IMR-90 (cell line): ENCODE measurements around the gene EDARADD. TPM values are rescaled to one million over a fixed set of nuclear protein-coding genes. Genes with fewer than 3 reads are reported as not detected.

Source experiments
- ATAC-seq: fragments of 200-7000 bp; cut with Tn5 transposase; 2 replicates; pipeline ENCODE4 v1.9.1; 2020; ENCODE audit warnings: low read depth, mild to moderate bottlenecking, moderate library complexity
- BruUV-seq: library from RNA; stranded (reverse); fragments of 400-500 nt; replicated peaks from 2 replicates; lab custom pipeline; 2021; lab: Mats Ljungman, UMichigan
- CTCF ChIA-PET: fragments of 300-600 bp; formaldehyde crosslinking; extraction: SDS; loops from one replicate; lab custom pipeline; 2021; ENCODE audit warnings: antibody characterized with exemption; lab: Yijun Ruan, JAX
- POLR2A ChIA-PET: fragments of 300-600 bp; sonication (Branson Sonifier 250); formaldehyde crosslinking; loops from one replicate; lab custom pipeline; 2022; ENCODE audit warnings: antibody characterized with exemption; ENCODE audit not compliant: unreplicated experiment; lab: Charles Lee
- DNase-seq: peaks from one replicate; pipeline ENCODE4 v3.0.0; 2013
- H2AFZ ChIP-seq: replicated peaks from 2 replicates; pipeline ENCODE3; 2013; ENCODE audit warnings: low read length, mild to moderate bottlenecking; ENCODE audit not compliant: poor library complexity
- H2AK5ac ChIP-seq: 2 replicates; pipeline ENCODE4 v1.6.1; 2013; ENCODE audit warnings: low read depth, low read length, inconsistent platforms
- H2AK9ac ChIP-seq: replicated peaks from 2 replicates; pipeline ENCODE3; 2013; ENCODE audit warnings: mild to moderate bottlenecking, low read depth, low read length, moderate library complexity; ENCODE audit not compliant: poor library complexity
- H2BK120ac ChIP-seq: 2 replicates; pipeline ENCODE4 v1.6.1; 2013; ENCODE audit warnings: low read depth, low read length, inconsistent platforms
- H2BK15ac ChIP-seq: 3 replicates; pipeline ENCODE4 v1.6.1; 2013; ENCODE audit warnings: low read depth, low read length, inconsistent platforms
- H2BK20ac ChIP-seq: 2 replicates; pipeline ENCODE4 v1.6.1; 2013; ENCODE audit warnings: low read depth, mild to moderate bottlenecking, inconsistent platforms, low read length, moderate library complexity
- H2BK5ac ChIP-seq: 2 replicates; pipeline ENCODE4 v1.6.1; 2013; ENCODE audit warnings: mild to moderate bottlenecking, low read depth, low read length, inconsistent platforms; ENCODE audit not compliant: poor library complexity, severe bottlenecking
- H3K14ac ChIP-seq: replicated peaks from 2 replicates; pipeline ENCODE4 v1.6.1; 2013; ENCODE audit warnings: low read depth, low read length, inconsistent platforms
- H3K18ac ChIP-seq: 2 replicates; pipeline ENCODE4 v1.6.1; 2013; ENCODE audit warnings: low read depth, low read length, control low read depth
- H3K23ac ChIP-seq: 2 replicates; pipeline ENCODE4 v1.6.1; 2013; ENCODE audit warnings: low read depth, low read length, inconsistent platforms
- H3K27ac ChIP-seq: 2 replicates; pipeline ENCODE4 v1.5.1; 2013; ENCODE audit warnings: mild to moderate bottlenecking, control low read depth, low read length; ENCODE audit not compliant: insufficient read depth
- H3K27me3 ChIP-seq: 2 replicates; pipeline ENCODE4 v1.6.1; 2013; ENCODE audit warnings: low read length; ENCODE audit not compliant: control insufficient read depth, insufficient read depth
- H3K36me3 ChIP-seq: 2 replicates; pipeline ENCODE4 v1.6.1; 2013; ENCODE audit warnings: low read length, mixed read lengths; ENCODE audit not compliant: control insufficient read depth, insufficient read depth
- H3K4ac ChIP-seq: 2 replicates; pipeline ENCODE4 v1.6.1; 2013; ENCODE audit warnings: low read depth, low read length, inconsistent platforms
- H3K4me1 ChIP-seq: 2 replicates; pipeline ENCODE4 v1.6.1; 2013; ENCODE audit warnings: low read length, mixed read lengths; ENCODE audit not compliant: control insufficient read depth, insufficient read depth
- H3K4me2 ChIP-seq: 2 replicates; pipeline ENCODE4 v1.6.1; 2013; ENCODE audit warnings: low read depth, mild to moderate bottlenecking, control low read depth, low read length, moderate library complexity
- H3K4me3 ChIP-seq: 2 replicates; pipeline ENCODE4 v1.5.1; 2013; ENCODE audit warnings: low read depth, mild to moderate bottlenecking, control low read depth, low read length, moderate library complexity; ENCODE audit not compliant: insufficient read depth
- H3K56ac ChIP-seq: 2 replicates; pipeline ENCODE4 v1.6.1; 2013; ENCODE audit warnings: low read length, inconsistent platforms; ENCODE audit not compliant: insufficient read depth; ENCODE audit errors: extremely low read depth
- H3K79me1 ChIP-seq, 2 experiments: 2 replicates each; pipeline ENCODE4 v1.6.1; 2013; ENCODE audit warnings: low read length in 2 of 2, inconsistent platforms in 1 of 2, low read depth in 1 of 2
- H3K9ac ChIP-seq: 2 replicates; pipeline ENCODE4 v1.6.1; 2013; ENCODE audit warnings: low read depth, low read length, control low read depth
- H3K9me1 ChIP-seq: 2 replicates; pipeline ENCODE4 v1.6.1; 2013; ENCODE audit warnings: low read length, inconsistent platforms; ENCODE audit not compliant: insufficient read depth
- H3K9me3 ChIP-seq: 2 replicates; pipeline ENCODE4 v1.6.1; 2013; ENCODE audit warnings: low read length; ENCODE audit not compliant: control insufficient read depth, insufficient read depth
- H4K20me1 ChIP-seq: 2 replicates; pipeline ENCODE4 v1.6.1; 2013; ENCODE audit warnings: low read length, inconsistent platforms; ENCODE audit not compliant: insufficient read depth
- H4K5ac ChIP-seq: 2 replicates; pipeline ENCODE4 v1.6.1; 2013; ENCODE audit warnings: mild to moderate bottlenecking, low read depth, low read length, control low read depth
- H4K8ac ChIP-seq, 2 experiments: 2 replicates each; pipeline ENCODE4 v1.6.1; 2013; ENCODE audit warnings: low read depth in 2 of 2, low read length in 2 of 2, control low read depth in 1 of 2, inconsistent platforms in 1 of 2
- H4K91ac ChIP-seq: 2 replicates; pipeline ENCODE4 v1.6.1; 2013; ENCODE audit warnings: low read depth, low read length, inconsistent platforms; ENCODE audit not compliant: insufficient read depth
- BHLHE40 ChIP-seq: fragments of 150-350 bp; IDR thresholded peaks from 2 replicates; pipeline ENCODE4 v1.6.1; 2016; ENCODE audit warnings: mild to moderate bottlenecking, low read depth, low read length
- CEBPB ChIP-seq: IDR thresholded peaks from 2 replicates; pipeline ENCODE4 v1.6.1; 2012; ENCODE audit warnings: low read depth, low read length, improper control_type of control experiment
- CTCF ChIP-seq: conservative IDR thresholded peaks from 2 replicates; pipeline ENCODE4 v1.5.1; 2012; ENCODE audit warnings: mild to moderate bottlenecking, low read depth, low read length, improper control_type of control experiment
- MAFK ChIP-seq: IDR thresholded peaks from 2 replicates; pipeline ENCODE4 v1.6.1; 2012; ENCODE audit warnings: low read depth, low read length, improper control_type of control experiment
- MXI1 ChIP-seq: IDR thresholded peaks from 2 replicates; pipeline ENCODE4 v1.6.1; 2012; ENCODE audit warnings: low read depth, mild to moderate bottlenecking, low read length, moderate library complexity, borderline replicate concordance
- NFE2L2 ChIP-seq: fragments of 150-350 bp; IDR thresholded peaks from 2 replicates; pipeline ENCODE4 v1.6.1; 2016; ENCODE audit warnings: low read depth, mild to moderate bottlenecking, low read length
- RFX5 ChIP-seq: IDR thresholded peaks from 2 replicates; pipeline ENCODE4 v1.8.0; 2012; ENCODE audit warnings: low read depth, mild to moderate bottlenecking, low read length, moderate library complexity
- SMC3 ChIP-seq: fragments of 150-350 bp; IDR thresholded peaks from 2 replicates; pipeline ENCODE4 v1.6.1; 2016; ENCODE audit warnings: low read depth, mild to moderate bottlenecking, antibody characterized with exemption, low read length, moderate library complexity
- dilution Hi-C: fragments of 300-500 bp; cut with HindIII; formaldehyde crosslinking; loops from one replicate; pipeline ENCODE4 v1.14.3; 2018; ENCODE audit warnings: low sequenced_read_pairs; ENCODE audit not compliant: unreplicated experiment
- in situ Hi-C: fragments of 300-500 bp; cut with MboI; formaldehyde crosslinking; loops from 3 replicates; pipeline ENCODE4 v1.14.3; 2019; ENCODE audit warnings: low sequenced_read_pairs, inconsistent platforms, mixed read lengths
- intact Hi-C: fragments of 100-400 bp; cut with micrococcal nuclease; formaldehyde crosslinking; loops from 2 replicates; pipeline ENCODE4 v1.10.0; 2022
- polyA plus RNA-seq, 3 experiments: library from polyadenylated mRNA; depleted of rRNA; stranded (reverse); fragments of >200 nt; gene quantifications; 2 replicates each; pipeline ENCODE4 v1.2.3, GENCODE V29; 2012; ENCODE audit warnings: low replicate concordance in 1 of 3
- total RNA-seq: library from RNA; depleted of rRNA; stranded (reverse); fragments of >200 nt; gene quantifications from 2 replicates; pipeline ENCODE4 v1.2.3, GENCODE V29; 2012
- TF ChIP-seq, protein P1 (sequence below): fragments of 150-350 bp; IDR thresholded peaks from 2 replicates; pipeline ENCODE4 v1.6.1; 2016; ENCODE audit warnings: low read depth, mild to moderate bottlenecking, low read length, moderate library complexity, borderline replicate concordance

Gene EDARADD
- total and polyA plus RNA-seq, 2 of the 4 experiments (the other 2 are of a cell fraction) = not detected

GRCh38 chr1:236429715-236430274 lies 35.7 kb downstream of the EDARADD start:
- H3K4ac ChIP-seq = no peak overlapping the region
- H2BK15ac ChIP-seq = no peak overlapping the region
- H3K56ac ChIP-seq = no peak overlapping the region
- no peak for TF ChIP-seq MAFK
- no peak for TF ChIP-seq RFX5
- no peak for TF ChIP-seq CTCF
- TF ChIP-seq CEBPB = no peak
- no peak for TF ChIP-seq NFE2L2
- no peak for TF ChIP-seq SMC3
- no peak for TF ChIP-seq BHLHE40
- TF ChIP-seq, protein P1, sequence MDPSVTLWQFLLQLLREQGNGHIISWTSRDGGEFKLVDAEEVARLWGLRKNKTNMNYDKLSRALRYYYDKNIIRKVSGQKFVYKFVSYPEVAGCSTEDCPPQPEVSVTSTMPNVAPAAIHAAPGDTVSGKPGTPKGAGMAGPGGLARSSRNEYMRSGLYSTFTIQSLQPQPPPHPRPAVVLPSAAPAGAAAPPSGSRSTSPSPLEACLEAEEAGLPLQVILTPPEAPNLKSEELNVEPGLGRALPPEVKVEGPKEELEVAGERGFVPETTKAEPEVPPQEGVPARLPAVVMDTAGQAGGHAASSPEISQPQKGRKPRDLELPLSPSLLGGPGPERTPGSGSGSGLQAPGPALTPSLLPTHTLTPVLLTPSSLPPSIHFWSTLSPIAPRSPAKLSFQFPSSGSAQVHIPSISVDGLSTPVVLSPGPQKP = no peak
- TF ChIP-seq MXI1 = no peak
- in situ Hi-C loops = no loop called here
- H2AK9ac ChIP-seq = no peak overlapping the region
- H2AK5ac ChIP-seq = no peak overlapping the region
- no peak overlapping the region for H3K14ac ChIP-seq
- ATAC-seq (no peak), DNase-seq (no peak)
- H3K27ac ChIP-seq = no peak overlapping the region
- H4K91ac ChIP-seq = no peak overlapping the region
- H3K9me3 ChIP-seq = peaks cover 1% of the 10 kb centered on the region; the same call in 1 of the 2 replicates
- dilution Hi-C loops = no loop called here
- intact Hi-C loops = no loop called here
- H3K9ac ChIP-seq = no peak overlapping the region
- no peak overlapping the region for H3K23ac ChIP-seq
- no peak overlapping the region for H3K18ac ChIP-seq
- H4K5ac ChIP-seq = no peak overlapping the region
- H3K4me1 ChIP-seq = no peaks in the 10 kb centered on the region
- BruUV-seq = no TSS peak
- CTCF ChIA-PET = no interaction called here
- H3K79me1 ChIP-seq = no peaks in the 10 kb centered on the region
- H2BK5ac ChIP-seq = no peak overlapping the region
- POLR2A ChIA-PET = no interaction called here
- no peak overlapping the region for H2AFZ ChIP-seq
- no peak overlapping the region for H2BK20ac ChIP-seq
- H3K27me3 ChIP-seq = no peaks in the 10 kb centered on the region
- H3K4me3 ChIP-seq = no peak overlapping the region
- no peaks in the 10 kb centered on the region for H3K36me3 ChIP-seq
- H3K4me2 ChIP-seq = no peak overlapping the region
- no peaks in the 10 kb centered on the region for H3K9me1 ChIP-seq
- H2BK120ac ChIP-seq = no peak overlapping the region
- no peak overlapping the region for H4K8ac ChIP-seq
- H4K20me1 ChIP-seq = no peaks in the 10 kb centered on the region
